NCI-H146 treated with DMSO at 0.1 percent for 48 hours (cell line): ENCODE measurements around the gene AICDA.

Experiments
- DNase-seq: peaks from one replicate; lab custom pipeline; 2025; ENCODE audit not compliant: unreplicated experiment; lab: John Stamatoyannopoulos, UW

The AICDA gene

GRCh38 chr12:8556531-8557097 lies 56.0 kb downstream of the AICDA start:
- DNase-seq, result no peak

- no peak for DNase-seq
These were observed 58.0 kb downstream of the AICDA start for GRCh38 chr12:8554451-8555195.

- DNase-seq, result no peak
These were observed 59.5 kb downstream of the AICDA start for GRCh38 chr12:8553088-8553627.
